ENCODE measurements around the gene ACSS2. TPM values are rescaled to one million over a fixed set of nuclear protein-coding genes. Genes with fewer than 3 reads are reported as not detected.

ACSS2 gene
- total and polyA plus RNA-seq, 2 of the 8 experiments (the other 6 are each of a cell fraction or from before 2014, with no cell fraction given) = 17.7 to 24.2 TPM

GRCh38 chr20:34938466-34939163, 62.2 kb downstream of the ACSS2 start:
- no peaks in the 10 kb centered on the region for H3K9me3 ChIP-seq (ENCODE audit: insufficient read depth in 2 of 2, low read depth in 1 of 2, low read length in 1 of 2)
- no peak overlapping the region for H2BK15ac ChIP-seq (ENCODE audit: low read length)
- no peak overlapping the region for H3K56ac ChIP-seq (replicated peaks; ENCODE audit: insufficient read length, low read depth, low read length)
- no peak overlapping the region for H3K27ac ChIP-seq (ENCODE audit: low read depth, low read length)
- FAIRE-seq (no peak), DNase-seq (ENCODE audit: low read depth in 1 of 2, low spot score in 2 of 2) (no peak)
- no peaks in the 10 kb centered on the region for H3K27me3 ChIP-seq (replicated peaks in 1 of 4; ENCODE audit: control insufficient read depth in 3 of 4, extremely low read depth in 1 of 4, insufficient read depth in 3 of 4, low read length in 3 of 4)
- H3K36me3 ChIP-seq (ENCODE audit: control insufficient read depth in 2 of 4, insufficient read depth in 4 of 4, low read length in 3 of 4) = peaks cover 2 to 15% (median 4%) of the 10 kb centered on the region in 4 experiments; a peak in 5 of 8 replicates
- H2AK5ac ChIP-seq (ENCODE audit: low read depth, low read length) = no peak overlapping the region
- H2AFZ ChIP-seq (ENCODE audit: low read length) = no peak overlapping the region
- H2BK5ac ChIP-seq (ENCODE audit: low read depth, low read length) = no peak overlapping the region
- no peak overlapping the region for H4K5ac ChIP-seq (ENCODE audit: insufficient read length, low read depth, low read length)
- ChIA-PET CTCF (ENCODE audit: partially characterized antibody) (interaction anchor here (0.6 to 1.3 kb wide), 3 partner anchors 23 to 65 kb away, joined by 3 to 4 read pairs (median 3); no protein-coding TSS in a partner anchor), POLR2A (ENCODE audit: partially characterized antibody) (no interaction called here)
- no peaks in the 10 kb centered on the region for H3K79me1 ChIP-seq (ENCODE audit: low read depth, low read length)
- H3K23ac ChIP-seq (ENCODE audit: insufficient read length) = no peak overlapping the region
- H4K91ac ChIP-seq (replicated peaks; ENCODE audit: insufficient read length, low read length) = no peak overlapping the region
- H3K9ac ChIP-seq (replicated peaks in 1 of 4; ENCODE audit: extremely low read depth in 1 of 4, low read depth in 3 of 4, low read length in 3 of 4) = no peak overlapping the region
- H3K4ac ChIP-seq (replicated peaks; ENCODE audit: insufficient read length, low read depth, low read length) = no peak overlapping the region
- no peak overlapping the region for H4K8ac ChIP-seq (ENCODE audit: extremely low read depth, insufficient read depth, low read length)
- H3K23me2 ChIP-seq (ENCODE audit: low read depth, low read length) = no peaks in the 10 kb centered on the region
- H2BK120ac ChIP-seq (replicated peaks; ENCODE audit: low read depth, low read length) = no peak overlapping the region
- H3K79me2 ChIP-seq (ENCODE audit: control insufficient read depth in 1 of 2, insufficient read depth in 2 of 2, low read length in 2 of 2) = no peaks in the 10 kb centered on the region
- H3K4me2 ChIP-seq (ENCODE audit: insufficient read depth in 1 of 2, low read depth in 2 of 2, low read length in 2 of 2) = no peak overlapping the region
- no peaks in the 10 kb centered on the region for H4K20me1 ChIP-seq (replicated peaks in 1 of 2; ENCODE audit: control insufficient read depth in 1 of 2, insufficient read depth in 2 of 2, low read length in 2 of 2)
- WGBS, 2 experiments (ENCODE audit: extremely low coverage in 1 of 2, insufficient coverage in 1 of 2, insufficient read length in 1 of 2, insufficient replicate concordance in 2 of 2, low coverage in 1 of 2, low lambda C conversion rate in 2 of 2, missing lambda C conversion rate in 1 of 2) = 92% methylated on average over 13 of the region's 14 CpGs; no CpG with 5 or more reads in 1 of the 2 experiments
- TF ChIP-seq TEAD4 (IDR thresholded peaks at IDR 0.05; ENCODE audit: low read depth, low read length) (no peak), SIN3A (conservative IDR thresholded peaks at IDR 0.05 in 1 of 2, IDR thresholded peaks at IDR 0.05 in 1 of 2; ENCODE audit: low read depth in 1 of 2, low read length in 2 of 2) (no peak), JUN (IDR thresholded peaks at IDR 0.05; ENCODE audit: low read depth, low read length) (no peak), SIRT6 (IDR thresholded peaks at IDR 0.05; ENCODE audit: low read length) (no peak), MAX (IDR thresholded peaks at IDR 0.05) (no peak), KDM1A (IDR thresholded peaks at IDR 0.05; ENCODE audit: borderline replicate concordance, low read length) (no peak), RNF2 (IDR thresholded peaks at IDR 0.05; ENCODE audit: borderline replicate concordance, low read depth, low read length, missing control alignments, poor library complexity, severe bottlenecking) (no peak), SP4 (IDR thresholded peaks at IDR 0.05; ENCODE audit: low read length) (no peak), FOSL1 (IDR thresholded peaks at IDR 0.05; ENCODE audit: insufficient read depth, low read depth, low read length) (no peak)
- H2BK20ac ChIP-seq (ENCODE audit: low read length) = no peak overlapping the region
- no peak overlapping the region for H3K4me3 ChIP-seq (ENCODE audit: extremely low read depth in 1 of 4, insufficient read depth in 2 of 4, low read depth in 3 of 4, low read length in 4 of 4)
- no peaks in the 10 kb centered on the region for H3K4me1 ChIP-seq (replicated peaks in 1 of 4; ENCODE audit: control insufficient read depth in 3 of 4, insufficient read depth in 4 of 4, low read length in 3 of 4)
- H2BK12ac ChIP-seq (ENCODE audit: low read depth, low read length) = no peak overlapping the region
- H3K18ac ChIP-seq (ENCODE audit: extremely low read depth, low read length) = no peak overlapping the region
- no peak overlapping the region for H3K14ac ChIP-seq (ENCODE audit: insufficient read length)
